ENCODE data around the gene POMT1. TPM values are rescaled to one million over a fixed set of nuclear protein-coding genes. Genes with fewer than 3 reads are reported as not detected.

POMT1 gene
- polyA plus RNA-seq, 1 of the 3 experiments (the other 2 are of a cell fraction), result 44.5 TPM

DNA sequence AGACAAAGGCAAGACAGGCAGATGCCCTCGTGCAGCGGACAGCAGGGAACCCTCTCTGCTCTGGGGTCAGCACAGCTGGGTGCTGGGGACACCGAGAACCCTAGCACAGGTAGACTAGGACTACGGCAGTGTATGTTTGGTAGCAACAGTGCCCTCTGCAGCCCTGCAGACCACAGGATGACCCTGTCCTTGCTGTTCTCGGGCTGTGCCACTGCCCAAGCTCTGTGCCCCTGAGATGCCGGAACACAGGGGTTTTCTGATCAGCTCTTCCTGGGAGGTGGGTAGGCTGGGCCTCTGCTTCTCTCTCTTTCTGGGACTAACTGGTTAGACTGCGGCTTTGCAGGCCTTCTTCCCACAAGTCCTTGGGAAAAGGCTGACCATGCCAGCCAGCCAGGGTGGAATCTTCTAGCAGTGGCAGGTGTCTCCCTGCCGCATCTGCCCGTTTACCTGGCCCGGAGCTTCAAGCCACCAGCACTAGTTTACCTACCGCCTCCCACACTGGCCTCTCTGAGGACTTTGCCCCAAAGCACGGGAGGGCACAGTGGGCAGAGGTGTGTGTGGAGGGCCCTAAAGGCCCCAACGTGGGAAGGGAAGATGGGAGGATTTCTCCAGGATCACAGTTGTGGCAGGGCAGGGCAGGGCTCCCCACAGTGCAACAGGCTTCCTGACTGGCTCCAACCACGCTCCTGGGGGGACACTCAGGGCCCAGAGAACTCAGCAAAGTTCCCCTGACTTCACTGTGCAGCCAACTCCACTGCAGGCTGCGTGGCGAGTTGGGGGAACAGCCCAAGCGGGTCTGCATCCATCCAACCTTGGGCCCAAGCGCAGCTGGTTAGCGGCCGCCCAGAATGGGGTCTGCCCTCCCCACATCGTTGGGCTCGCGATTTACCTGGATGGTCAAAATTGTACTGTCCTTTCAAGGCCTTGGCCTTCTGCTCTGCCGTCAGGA, 27.2 kb downstream of the POMT1 start:
- WGBS (ENCODE audit: low lambda C conversion rate), result 44% methylated on average over 22 of the region's 24 CpGs
- peak overlapping the region; percentile 80 for H3K9ac ChIP-seq
- H3K27me3 ChIP-seq (ENCODE audit: insufficient read depth), result no peaks in the 10 kb centered on the region
- no peak overlapping the region for H3K27ac ChIP-seq (ENCODE audit: low read depth in 2 of 2, low read length in 1 of 2)
- no peaks in the 10 kb centered on the region for H3K9me3 ChIP-seq
- peaks cover 0 to 12% of the 10 kb centered on the region in 2 experiments; a peak in 1 of 4 replicates for H3K4me1 ChIP-seq (ENCODE audit: control insufficient read depth in 1 of 2, insufficient read depth in 2 of 2, low read depth in 1 of 2, low read length in 1 of 2)
- no peaks in the 10 kb centered on the region for H4K20me1 ChIP-seq (ENCODE audit: insufficient read depth)
- peaks cover 16% of the 10 kb centered on the region; the same call in 1 of the 2 replicates for H3K79me2 ChIP-seq (ENCODE audit: insufficient read depth)
- peak overlapping the region; percentile 98 for H3K4me2 ChIP-seq
- ChIA-PET CTCF (interaction anchor here (0.8 to 1.9 kb wide), 3 partner anchors 9 to 194 kb away, joined by 3 to 8 read pairs (median 3); no protein-coding TSS in a partner anchor), POLR2A (no interaction called here)
- DNase-seq, result no peak
- peak overlapping the region; percentile 70 to 83 for H3K4me3 ChIP-seq (ENCODE audit: low read depth in 2 of 2, low read length in 1 of 2)
- H3K9me2 ChIP-seq, result no peaks in the 10 kb centered on the region
- H3F3A ChIP-seq (replicated peaks; ENCODE audit: insufficient read depth), result no peaks in the 10 kb centered on the region
- no peak overlapping the region for H2AFZ ChIP-seq (ENCODE audit: low read depth)
- H3K36me3 ChIP-seq (replicated peaks in 1 of 2; ENCODE audit: control insufficient read depth in 1 of 2, insufficient read depth in 2 of 2, low read length in 1 of 2), result peaks cover 5 to 29% of the 10 kb centered on the region in 2 experiments
- no peak for TF ChIP-seq SMC3 (IDR thresholded peaks at IDR 0.05; ENCODE audit: low read depth, low read length)
- TF ChIP-seq FOXM1 (IDR thresholded peaks at IDR 0.05; ENCODE audit: low read depth), result no peak
- TF ChIP-seq SIN3A (IDR thresholded peaks at IDR 0.05; ENCODE audit: borderline replicate concordance, low read depth, low read length), result no peak
- no peak for TF ChIP-seq CHD2 (IDR thresholded peaks at IDR 0.05; ENCODE audit: low read length, partially characterized antibody)
- TF ChIP-seq GATA2 (CRISPR knock-in tag; IDR thresholded peaks at IDR 0.05), result no peak
- TF ChIP-seq, protein P1, sequence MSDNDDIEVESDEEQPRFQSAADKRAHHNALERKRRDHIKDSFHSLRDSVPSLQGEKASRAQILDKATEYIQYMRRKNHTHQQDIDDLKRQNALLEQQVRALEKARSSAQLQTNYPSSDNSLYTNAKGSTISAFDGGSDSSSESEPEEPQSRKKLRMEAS (IDR thresholded peaks at IDR 0.05; ENCODE audit: low read depth), result no peak
- TF ChIP-seq, protein P2, sequence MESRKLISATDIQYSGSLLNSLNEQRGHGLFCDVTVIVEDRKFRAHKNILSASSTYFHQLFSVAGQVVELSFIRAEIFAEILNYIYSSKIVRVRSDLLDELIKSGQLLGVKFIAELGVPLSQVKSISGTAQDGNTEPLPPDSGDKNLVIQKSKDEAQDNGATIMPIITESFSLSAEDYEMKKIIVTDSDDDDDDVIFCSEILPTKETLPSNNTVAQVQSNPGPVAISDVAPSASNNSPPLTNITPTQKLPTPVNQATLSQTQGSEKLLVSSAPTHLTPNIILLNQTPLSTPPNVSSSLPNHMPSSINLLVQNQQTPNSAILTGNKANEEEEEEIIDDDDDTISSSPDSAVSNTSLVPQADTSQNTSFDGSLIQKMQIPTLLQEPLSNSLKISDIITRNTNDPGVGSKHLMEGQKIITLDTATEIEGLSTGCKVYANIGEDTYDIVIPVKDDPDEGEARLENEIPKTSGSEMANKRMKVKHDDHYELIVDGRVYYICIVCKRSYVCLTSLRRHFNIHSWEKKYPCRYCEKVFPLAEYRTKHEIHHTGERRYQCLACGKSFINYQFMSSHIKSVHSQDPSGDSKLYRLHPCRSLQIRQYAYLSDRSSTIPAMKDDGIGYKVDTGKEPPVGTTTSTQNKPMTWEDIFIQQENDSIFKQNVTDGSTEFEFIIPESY (IDR thresholded peaks at IDR 0.05; ENCODE audit: borderline replicate concordance, low read depth), result no peak
- TF ChIP-seq, protein P3, sequence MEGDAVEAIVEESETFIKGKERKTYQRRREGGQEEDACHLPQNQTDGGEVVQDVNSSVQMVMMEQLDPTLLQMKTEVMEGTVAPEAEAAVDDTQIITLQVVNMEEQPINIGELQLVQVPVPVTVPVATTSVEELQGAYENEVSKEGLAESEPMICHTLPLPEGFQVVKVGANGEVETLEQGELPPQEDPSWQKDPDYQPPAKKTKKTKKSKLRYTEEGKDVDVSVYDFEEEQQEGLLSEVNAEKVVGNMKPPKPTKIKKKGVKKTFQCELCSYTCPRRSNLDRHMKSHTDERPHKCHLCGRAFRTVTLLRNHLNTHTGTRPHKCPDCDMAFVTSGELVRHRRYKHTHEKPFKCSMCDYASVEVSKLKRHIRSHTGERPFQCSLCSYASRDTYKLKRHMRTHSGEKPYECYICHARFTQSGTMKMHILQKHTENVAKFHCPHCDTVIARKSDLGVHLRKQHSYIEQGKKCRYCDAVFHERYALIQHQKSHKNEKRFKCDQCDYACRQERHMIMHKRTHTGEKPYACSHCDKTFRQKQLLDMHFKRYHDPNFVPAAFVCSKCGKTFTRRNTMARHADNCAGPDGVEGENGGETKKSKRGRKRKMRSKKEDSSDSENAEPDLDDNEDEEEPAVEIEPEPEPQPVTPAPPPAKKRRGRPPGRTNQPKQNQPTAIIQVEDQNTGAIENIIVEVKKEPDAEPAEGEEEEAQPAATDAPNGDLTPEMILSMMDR (IDR thresholded peaks at IDR 0.05), result no peak
- TF ChIP-seq EZH2phosphoT487 (IDR thresholded peaks at IDR 0.05; ENCODE audit: borderline replicate concordance, low read depth), result no peak
- no peak for TF ChIP-seq FOSL2 (IDR thresholded peaks at IDR 0.05; ENCODE audit: borderline replicate concordance, low read depth)
- no peak for TF ChIP-seq EP300 (IDR thresholded peaks at IDR 0.05; ENCODE audit: borderline replicate concordance in 1 of 2, low read depth in 1 of 2, low read length in 1 of 2)
- TF ChIP-seq RCOR1 (IDR thresholded peaks at IDR 0.05; ENCODE audit: low read length), result no peak
- TF ChIP-seq TAF1 (IDR thresholded peaks at IDR 0.05; ENCODE audit: borderline replicate concordance, low read depth, low read length), result no peak
- TF ChIP-seq RXRA (IDR thresholded peaks at IDR 0.05; ENCODE audit: borderline replicate concordance, low read depth), result no peak
